HFF-Myc (cell line): ENCODE data around the gene AURKAIP1.

Experiments
- DNase-seq: peaks from one replicate; pipeline ENCODE4 v3.0.0-alpha.2; 2011; ENCODE audit warnings: low read depth; ENCODE audit errors: extremely low read depth
- H3K4me3 ChIP-seq: replicated peaks from 2 replicates; pipeline ENCODE4 v1.5.1; 2011; ENCODE audit warnings: low read depth, mild to moderate bottlenecking, control low read depth, low read length
- TF ChIP-seq, protein P1 (sequence below): IDR thresholded peaks from 2 replicates; pipeline ENCODE4 v1.5.1; 2012; ENCODE audit warnings: mild to moderate bottlenecking, low read depth, low read length, control low read depth; ENCODE audit errors: missing control alignments

Gene AURKAIP1

GRCh38 chr1:1364266-1364665 is 10.7 kb downstream of the AURKAIP1 start:
- no peak for DNase-seq
- TF ChIP-seq, protein P1, sequence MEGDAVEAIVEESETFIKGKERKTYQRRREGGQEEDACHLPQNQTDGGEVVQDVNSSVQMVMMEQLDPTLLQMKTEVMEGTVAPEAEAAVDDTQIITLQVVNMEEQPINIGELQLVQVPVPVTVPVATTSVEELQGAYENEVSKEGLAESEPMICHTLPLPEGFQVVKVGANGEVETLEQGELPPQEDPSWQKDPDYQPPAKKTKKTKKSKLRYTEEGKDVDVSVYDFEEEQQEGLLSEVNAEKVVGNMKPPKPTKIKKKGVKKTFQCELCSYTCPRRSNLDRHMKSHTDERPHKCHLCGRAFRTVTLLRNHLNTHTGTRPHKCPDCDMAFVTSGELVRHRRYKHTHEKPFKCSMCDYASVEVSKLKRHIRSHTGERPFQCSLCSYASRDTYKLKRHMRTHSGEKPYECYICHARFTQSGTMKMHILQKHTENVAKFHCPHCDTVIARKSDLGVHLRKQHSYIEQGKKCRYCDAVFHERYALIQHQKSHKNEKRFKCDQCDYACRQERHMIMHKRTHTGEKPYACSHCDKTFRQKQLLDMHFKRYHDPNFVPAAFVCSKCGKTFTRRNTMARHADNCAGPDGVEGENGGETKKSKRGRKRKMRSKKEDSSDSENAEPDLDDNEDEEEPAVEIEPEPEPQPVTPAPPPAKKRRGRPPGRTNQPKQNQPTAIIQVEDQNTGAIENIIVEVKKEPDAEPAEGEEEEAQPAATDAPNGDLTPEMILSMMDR, result no peak
- no peak overlapping the region for H3K4me3 ChIP-seq

- DNase-seq, result no peak
- no peak overlapping the region for H3K4me3 ChIP-seq
Observed at GRCh38 chr1:1361982-1362423, 13.0 kb downstream of the AURKAIP1 start.

DNA sequence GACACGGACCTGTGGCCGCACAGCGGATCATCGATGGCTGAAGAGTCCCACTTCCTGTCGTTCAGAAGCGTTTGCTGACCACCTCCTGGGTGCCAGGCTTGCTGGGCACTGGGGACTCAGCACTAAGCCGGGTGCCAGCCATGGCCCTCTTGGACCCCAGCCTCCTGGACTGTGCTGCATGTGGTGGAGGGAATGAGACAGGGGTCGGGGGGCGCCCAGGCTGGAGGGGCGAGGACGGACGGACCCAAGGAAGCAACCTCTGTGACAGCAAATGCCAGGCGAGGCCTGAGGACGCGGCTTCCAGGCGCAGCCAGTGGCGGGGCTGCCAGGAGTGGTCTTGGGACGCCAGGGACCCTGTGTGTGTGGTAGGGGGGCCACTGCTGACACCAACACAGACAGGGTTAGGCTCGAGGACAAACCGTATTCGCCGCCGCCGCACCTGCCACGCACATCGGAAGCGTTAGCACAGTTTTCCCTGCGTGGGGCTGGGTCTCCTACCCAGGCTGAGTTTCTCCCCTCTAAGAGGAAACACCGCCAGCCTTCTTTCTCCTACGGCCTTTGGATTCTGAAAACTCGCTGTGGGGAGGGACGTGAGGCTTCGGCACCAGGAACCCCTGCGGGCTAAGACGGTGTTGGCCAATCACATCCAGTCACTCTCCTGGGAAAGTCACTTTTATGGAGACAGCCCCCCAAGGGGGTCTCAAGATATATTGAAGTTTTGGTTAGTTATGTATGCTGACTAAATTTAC is 13.6 kb downstream of the AURKAIP1 start:
- no peak overlapping the region for H3K4me3 ChIP-seq
- TF ChIP-seq, protein P1, result no peak
- DNase-seq, result no peak

More at GRCh38 chr1:1361982-1362423, 13.0 kb downstream of the AURKAIP1 start:
- TF ChIP-seq, protein P1, result peak; percentile 15

DNA sequence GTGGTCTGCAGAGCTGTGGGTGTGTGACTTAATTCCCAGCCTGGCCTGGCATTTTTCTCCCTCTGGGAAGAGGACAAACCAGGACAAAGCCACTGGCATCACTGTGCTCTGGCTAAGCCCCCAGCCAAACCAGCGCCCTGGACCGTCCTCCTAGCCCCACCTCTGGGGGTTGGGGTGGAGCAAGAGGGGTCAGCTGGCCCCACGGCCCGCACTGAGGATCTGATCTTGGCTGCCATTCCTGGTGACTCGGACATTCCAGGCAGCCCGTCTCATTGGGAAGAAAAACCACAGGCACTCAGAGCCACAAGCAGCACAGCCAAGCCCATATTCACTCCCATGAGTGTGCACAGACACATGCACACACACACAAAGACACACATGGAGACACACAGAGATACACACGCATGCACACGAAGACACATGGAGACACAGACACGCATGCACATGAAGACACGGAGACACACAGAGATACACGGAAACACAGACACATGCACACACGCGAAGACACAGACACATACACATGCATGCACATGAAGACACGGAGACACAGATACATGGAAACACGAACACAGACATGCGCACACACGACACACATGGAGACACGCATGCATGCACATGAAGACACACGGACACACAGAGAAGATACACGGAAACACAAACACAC is 14.4 kb downstream of the AURKAIP1 start:
- peak overlapping the region; percentile 77; the same call in 1 of the 2 replicates for H3K4me3 ChIP-seq
- TF ChIP-seq, protein P1, result no peak
- peak; percentile 79 for DNase-seq

GRCh38 chr1:1359664-1360468 is 15.1 kb downstream of the AURKAIP1 start:
- peak overlapping the region; percentile 77 for H3K4me3 ChIP-seq
- no peak for DNase-seq
- TF ChIP-seq, protein P1, result no peak

- peak overlapping the region; percentile 77 for H3K4me3 ChIP-seq
- no peak for DNase-seq
- TF ChIP-seq, protein P1, result no peak
Observed at GRCh38 chr1:1359308-1359663, 15.7 kb downstream of the AURKAIP1 start.
